ENCODE measurements around the gene SOX13.
"Not testable (repeated sequence)": the region's sequence is repeated elsewhere in the genome, so short reads cannot be mapped to it uniquely, and the experiment has no call there.

SOX13 gene

DNA sequence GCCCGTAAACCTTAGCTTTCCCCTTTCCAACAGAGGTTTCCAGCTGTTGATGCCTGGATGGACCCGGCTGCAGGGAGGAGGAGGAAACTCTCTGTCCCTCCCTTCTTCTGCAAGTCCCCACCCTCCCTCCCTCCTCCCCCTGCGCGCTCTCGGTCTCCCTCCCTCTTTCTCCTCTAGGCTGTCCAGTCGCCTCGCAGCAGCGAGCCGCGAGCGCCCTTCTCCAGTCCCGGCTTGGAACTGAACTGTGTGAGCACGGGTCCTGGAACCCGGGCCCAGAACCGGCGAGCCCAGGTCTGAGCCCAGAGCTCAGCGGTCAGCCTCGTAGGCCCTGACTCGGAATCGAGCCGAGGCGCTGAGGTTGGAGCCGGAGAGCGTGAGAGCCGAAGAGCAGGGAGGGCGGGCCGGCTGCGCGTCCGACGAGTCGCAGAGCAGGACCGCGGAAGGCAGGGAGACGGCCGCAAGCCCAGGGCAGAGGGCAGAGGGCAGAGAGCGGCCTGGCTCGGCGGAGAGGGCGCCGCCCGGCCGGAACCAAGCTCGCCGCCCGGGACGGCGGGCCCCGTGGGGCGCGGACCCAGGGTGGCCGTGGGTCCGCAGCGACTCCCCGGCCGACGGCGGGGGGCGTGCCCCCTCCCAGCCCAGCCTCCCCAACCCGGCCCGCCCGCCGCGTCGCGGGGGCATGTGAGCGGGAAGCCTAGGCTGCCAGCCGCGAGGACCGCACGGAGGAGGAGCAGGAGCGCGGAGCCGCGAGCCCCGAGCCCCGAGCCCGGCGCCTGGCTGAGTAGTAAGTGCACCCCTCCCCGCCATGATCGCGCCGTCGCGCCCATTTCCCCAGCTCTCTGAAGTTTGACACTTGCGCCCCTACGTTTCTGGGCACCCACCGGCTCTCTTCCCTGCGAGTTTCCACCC lies at the start of gene SOX13:
Gene SOX13, plus strand, starts transcription at position 185 of the 906 bp plus-strand sequence. CDS start 39,801 bp downstream, outside the sequence.
- DNase-seq: peak in 12 of 14 donors; percentile 60 to 87 (median 79)

DNA sequence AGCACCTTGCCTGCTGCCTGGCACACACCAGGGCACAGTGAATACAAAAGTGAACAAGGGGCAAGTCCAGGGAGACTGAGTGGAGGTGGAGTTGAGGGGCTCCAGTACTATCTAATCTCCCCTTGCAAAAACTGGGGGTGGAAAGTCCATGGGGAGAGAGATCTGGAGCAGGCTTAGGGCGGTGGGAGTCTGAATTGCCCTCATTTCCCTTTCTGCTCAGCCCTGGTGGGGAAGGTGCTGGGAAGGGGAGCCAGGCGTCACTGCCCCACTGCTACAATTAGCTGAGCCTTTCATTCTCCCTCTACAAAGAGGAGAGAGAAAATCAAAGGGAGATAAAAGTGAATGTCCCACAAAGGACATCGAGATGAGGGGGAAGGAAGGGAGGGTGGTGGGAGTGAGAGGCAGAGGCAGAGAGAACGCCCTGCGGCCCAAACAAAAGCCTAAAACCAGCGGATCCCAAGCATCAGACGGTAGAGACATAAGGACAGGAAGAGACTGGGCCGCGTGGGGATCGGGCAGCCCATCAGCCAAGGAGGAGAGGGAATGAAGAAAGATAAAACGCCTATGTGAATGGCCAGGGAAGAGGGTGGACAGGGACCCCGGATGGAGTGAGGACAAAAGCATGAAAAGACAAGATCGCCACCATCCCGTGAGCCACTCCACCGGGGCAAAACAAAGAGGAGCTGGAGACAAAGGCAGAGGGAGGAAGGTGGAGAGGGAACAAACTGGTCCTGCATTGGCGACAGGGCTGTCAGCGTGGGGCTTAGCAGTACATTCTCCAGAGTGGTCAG lies 46.8 kb upstream of the SOX13 start:
- DNase-seq: no peak

DNA sequence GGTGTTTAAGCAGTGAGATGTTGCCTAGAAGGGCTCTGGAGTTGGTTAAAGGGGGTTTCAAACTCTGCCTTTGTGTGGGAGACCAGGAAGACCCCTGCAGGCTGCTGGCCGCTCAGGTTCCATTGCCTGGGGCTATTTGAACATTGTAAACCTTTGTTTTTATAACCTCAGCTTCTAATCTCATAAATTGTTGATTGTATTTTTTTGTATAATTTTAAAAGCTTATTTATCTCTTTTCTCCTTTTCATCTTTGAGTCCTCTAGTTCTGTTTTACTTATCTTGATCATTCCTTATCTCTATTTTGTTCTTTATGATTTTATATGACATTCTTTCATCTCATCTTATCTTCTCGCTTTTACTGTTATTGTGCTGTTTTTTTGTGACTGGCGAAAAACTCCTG lies 45.5 kb upstream of the SOX13 start:
- DNase-seq: no peak

DNA sequence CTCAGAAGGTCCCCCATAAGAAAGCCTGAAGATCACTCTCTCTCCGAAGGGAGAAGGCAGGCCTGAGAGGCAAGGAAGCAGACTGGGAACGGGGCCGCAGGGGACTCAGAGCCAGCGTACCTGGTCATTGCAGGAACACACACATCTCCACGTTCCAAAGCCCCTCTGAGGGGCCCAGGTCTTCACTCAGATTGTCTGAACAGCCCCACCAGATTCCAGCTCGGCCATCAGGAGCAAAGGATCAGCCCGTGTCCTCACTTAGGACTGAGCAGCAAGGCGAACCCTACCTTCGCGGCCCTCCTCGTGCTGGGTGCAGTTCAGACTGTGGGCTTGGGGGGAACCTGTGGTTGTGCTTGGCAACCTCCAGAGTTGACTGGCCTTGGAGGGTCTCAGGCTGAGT lies 43.9 kb upstream of the SOX13 start:
- DNase-seq: no peak

DNA sequence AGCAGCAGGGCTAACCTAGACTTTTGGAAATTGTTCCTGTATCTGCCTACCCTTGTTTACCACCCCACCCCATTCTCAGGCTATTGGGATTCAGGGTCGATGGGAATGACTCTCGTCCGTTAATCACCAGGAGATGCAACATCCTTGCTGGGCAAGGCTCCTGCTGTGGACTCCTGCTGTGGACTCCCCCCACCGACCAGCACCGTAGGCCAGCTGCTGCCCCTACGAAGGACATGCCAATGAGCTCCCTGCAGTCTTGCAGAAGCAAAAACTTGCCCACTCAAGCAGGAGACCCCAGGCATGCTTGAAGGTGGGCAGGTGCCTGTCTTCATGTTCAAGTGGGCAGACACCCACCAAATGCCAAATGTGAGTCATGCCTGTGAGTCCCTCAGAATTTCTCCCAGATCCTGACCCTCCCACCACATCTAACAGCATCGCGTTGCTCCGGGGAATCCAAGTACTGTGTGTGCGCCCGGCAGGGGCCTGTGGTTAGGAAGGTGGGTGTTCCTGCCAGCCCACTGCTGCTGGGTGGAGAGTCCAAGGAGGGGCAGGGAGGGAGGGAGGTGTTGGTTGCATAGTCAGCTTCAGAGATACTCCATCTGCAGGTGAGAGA lies 41.7 kb upstream of the SOX13 start:
- no peak for DNase-seq

DNA sequence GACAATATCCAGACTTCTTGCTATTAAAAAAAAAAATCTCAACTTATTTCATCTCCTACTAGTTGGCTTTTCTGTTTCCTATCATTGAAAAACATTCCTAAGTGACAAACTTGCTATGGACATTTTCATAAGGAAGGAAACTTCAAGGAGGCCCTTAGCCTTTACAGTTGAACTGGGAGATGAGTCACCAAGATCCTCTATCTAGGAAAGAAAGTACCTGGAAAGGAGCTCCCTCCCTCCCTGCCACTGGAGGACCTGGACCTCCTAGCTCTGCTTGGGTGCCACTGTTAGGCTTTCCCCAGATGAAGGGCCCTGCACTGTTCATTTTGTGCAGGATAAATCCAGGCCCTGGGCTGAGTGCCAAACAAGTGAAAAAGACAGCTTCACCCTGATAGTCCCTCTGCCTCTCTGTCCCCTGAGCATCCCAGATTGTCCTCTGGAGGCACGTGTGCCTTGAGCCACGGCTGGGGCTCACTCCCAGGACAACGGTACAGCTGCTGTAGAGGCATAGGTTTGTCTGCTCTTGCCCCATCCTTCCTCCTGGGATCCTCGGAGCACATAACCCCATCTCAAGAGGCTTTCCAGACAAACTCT lies 40.2 kb upstream of the SOX13 start:
- DNase-seq: no peak

DNA sequence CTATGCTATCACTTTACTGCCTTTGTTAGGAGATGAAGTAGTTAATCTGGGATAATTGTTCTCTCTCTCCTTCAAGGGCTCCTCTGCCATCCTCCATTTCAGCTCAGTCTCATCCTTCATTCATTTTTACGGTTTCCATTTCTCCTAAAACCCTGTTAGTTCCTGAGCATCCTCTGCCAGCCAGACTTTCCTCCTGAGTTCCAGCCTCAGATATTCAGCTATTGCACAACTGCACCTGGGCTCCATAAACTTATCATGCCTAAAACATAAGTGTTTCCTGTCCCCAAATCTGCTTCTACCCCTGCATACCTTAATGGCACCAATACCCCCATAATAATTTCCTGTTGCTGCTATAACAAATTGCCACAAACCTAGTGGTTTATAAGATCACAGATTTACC lies 39.6 kb upstream of the SOX13 start:
- DNase-seq: no peak

DNA sequence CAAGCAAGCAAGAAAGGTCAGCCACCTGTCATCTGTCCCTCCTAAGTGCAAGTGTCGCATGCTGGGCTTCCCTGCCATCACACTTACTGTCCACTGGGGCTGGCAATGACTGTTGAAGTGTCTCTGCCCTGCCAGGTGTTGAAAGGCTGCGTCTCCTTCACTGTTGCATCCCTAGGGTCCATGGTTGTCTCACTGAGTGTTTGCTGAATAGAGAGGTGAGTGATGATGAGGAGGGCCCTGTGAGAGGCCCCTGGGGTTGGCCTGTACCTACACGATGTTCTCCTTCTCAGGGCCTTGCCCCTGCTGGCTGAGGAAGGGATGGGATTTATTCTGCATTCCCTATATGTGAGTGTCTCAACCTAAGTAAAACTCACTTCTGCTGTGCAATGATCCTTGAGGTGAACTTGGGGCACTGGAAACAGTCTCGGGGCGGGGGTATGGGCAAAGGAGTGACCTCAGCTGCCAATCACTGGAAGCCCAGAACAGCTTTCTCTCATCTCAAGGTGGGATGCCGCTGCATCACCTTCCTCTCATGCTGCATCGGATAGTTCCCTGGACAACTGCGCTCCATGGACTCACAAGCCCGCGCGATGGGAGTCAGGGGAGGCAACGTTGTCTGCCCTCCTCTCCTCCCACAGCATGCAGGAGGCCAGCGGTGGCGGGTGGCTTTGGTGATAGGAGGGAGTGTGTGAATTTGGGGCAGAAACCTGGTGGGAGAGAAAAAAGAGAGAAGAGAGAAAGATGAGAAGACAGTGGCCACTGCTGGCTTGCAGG lies 35.8 kb upstream of the SOX13 start:
- no peak for DNase-seq

DNA sequence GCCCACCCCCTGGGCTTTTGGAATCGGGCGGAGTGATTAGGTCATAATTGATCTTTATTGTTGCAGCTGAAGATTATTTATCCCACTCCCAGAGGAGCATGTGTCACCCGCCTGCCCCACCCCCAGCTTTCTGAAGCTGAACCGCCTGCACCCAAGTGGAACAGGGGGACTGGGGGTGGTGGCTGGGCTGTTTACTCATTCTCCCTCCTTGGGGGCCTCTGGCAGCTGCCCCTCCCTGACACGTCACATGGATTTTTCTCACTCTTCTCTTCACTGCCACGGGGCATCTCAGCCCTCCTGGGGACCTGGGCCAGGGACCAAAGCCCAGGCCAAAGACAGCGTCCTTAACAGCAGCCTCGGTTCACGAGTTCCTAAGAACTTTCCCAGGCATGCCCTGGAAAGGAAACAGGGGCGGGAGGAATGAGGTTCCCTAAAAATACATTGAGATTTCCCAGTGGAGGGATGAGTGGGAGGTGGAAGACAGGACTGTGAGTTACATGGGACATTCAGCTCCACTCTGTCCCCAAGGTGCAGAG lies 31.6 kb upstream of the SOX13 start:
- peak in 1 of 14 donors; percentile 27 for DNase-seq

DNA sequence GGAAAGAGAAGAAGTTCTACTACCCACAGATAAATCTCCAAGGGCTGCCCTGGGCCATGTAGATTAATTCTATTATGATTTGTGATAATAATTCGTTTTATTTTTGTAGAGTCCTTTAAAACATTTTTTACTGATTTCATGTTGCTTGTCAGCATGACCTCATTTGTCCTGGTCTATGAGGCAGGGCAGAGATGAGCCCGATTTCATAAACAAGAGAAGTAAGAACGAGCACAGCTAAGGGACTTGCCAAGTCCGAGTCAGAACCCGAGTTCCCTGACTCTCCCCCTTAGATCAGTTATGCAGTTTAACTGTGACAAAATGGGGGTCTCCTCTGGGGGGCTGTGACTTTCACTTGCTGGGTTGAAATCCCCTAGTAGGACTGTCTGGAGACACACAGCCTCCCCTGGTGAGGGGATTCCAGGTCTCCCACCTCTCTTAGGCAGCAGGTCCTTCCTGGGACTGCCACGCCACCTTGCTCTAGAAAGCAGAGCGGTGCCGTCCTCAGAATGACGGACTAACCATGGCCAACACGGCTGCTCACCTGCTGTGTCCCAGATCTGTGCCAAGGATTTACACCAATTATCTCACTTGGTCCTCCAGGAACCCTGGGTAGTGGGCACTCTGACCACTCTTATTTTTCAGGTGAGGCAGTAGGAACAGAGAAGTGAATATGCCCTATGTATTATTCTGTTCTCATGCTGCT lies 31.0 kb upstream of the SOX13 start:
- DNase-seq: peak in 1 of 14 donors; percentile 27

DNA sequence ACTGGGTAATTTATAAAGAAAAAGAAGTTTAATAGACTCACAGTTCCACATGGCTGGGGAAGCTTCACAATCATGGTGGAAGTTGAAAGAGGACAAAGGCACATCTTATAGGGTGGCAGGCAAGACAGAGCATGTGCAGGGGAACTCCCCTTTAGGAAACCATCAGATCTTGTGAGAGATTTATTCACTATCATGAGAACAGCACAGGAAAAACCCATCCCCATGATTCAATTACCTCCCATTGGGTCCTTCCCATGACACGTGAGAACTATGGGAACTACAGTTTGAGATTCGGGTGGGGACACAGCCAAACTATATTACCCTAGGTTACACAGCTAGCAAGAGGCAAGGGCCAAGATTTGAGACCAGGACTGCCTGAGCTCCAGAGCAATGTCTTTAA lies 30.4 kb upstream of the SOX13 start:
- no peak for DNase-seq

DNA sequence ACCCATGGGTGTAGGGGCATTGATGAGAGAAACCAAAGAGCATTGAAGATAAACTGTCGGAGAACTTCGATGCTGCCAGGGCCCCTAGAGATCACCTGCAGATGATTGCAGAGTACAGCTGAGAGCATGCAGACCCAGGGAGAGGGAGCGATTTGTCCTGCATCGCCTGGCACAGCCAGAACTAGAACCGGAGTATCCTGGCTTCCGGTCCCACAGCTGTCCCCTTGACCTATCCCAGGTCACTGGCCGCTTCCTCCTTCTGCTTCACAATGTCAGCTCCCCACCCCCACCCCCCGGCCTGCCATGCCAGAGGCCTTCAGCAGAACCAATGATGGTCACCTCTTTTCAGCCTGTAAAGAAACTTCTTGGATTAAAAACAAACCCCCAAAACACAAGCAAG lies 29.2 kb upstream of the SOX13 start:
- no peak for DNase-seq

DNA sequence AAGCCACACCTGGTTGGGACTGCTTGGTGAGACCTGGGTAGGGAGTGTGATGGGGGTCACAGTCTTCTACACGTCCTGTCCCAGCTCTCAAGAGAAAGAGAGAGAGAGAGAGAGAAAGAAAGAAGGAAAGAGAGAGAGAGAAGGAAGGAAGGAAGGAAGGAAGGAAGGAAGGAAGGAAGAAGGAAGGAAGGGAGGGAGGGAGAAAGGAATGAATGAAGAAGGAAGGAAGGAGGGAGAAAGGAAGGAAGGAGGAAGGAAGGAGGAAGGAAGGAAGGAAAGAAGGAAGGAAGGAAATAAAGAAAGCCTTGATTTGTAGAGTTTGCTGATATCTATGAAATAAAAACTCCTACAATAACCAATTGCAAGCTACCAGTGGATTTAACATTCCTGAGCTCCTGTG lies 28.5 kb upstream of the SOX13 start:
- DNase-seq: no peak

DNA sequence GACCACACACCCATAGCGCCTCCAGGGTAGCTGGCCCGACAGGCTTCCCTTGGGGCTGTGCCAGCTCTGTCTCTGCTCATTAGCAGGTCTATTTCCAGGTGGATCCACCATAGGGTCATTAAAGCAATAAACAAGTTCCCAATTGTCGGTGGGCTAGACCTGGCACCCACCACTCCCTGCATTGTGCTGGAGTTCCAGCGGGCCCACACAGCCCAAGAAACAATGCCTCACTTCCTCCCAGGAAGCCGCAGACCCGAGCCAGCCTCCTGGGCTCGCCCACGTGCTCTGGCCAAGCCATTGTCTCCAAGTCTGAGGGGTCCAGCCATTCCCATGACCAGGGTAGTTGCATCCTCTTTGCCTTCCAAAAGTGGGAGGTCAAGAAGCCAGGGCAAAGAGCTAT lies 27.5 kb upstream of the SOX13 start:
- DNase-seq: no peak

DNA sequence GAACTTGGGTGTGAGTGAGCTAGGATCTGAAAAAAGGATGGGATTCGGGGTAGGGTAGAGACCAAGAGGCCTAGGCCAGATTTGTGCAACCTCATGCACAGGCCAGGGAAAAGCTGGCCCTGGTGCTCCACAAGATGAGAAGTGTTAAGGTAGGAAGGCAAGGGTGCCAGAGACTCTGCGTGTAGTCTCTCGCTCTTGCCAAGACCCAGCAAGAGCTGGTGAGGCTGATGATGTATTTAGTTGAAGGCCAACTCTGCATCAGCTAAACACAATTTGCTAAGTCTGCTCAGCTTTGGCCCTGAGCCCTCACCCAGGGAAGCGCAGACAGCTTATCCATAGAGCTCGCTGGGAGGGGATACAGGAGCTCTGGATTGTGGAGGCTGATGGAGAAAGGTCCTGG lies 26.6 kb upstream of the SOX13 start:
- DNase-seq: peak in 2 of 14 donors; percentile 20 to 95

DNA sequence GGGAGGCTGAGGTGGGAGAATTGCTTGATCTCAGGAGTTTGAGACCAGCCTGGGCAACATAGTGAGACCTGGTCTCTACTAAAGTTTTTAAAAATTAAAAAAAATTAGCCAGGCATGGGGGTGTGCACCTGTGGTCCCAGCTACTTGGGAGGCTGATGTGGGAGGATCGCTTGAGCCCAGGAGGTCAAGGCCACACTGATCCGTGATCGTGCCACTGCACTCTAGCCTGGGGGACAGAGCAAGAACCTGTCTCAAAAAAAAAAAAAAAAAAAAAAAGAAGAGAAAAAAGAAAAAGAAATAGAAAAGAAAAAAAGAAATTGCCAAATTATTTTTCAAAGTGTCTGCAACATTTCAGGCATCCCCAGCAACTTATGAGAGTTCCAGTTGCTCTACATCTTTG lies 24.1 kb upstream of the SOX13 start:
- not testable (repeated sequence) for DNase-seq

DNA sequence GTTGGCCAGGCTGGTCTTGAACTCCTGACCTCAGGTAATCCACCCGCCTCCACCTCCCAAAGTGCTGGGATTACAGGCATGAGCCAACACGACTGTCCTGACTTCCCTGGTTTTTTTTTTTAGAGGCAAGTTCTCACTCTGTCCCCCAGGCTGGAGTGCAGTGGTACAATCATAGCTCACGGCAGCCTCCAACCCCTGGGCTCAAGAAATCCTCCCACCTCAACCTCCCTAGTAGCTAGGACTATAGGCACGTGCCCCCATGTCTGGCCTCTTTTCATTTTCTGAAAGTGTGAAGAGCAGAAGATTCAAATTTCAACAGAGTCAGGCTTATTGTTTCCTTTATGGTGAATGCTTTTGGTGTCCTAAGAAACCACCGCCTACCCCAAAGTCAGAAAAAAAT lies 21.7 kb upstream of the SOX13 start:
- DNase-seq: no peak

DNA sequence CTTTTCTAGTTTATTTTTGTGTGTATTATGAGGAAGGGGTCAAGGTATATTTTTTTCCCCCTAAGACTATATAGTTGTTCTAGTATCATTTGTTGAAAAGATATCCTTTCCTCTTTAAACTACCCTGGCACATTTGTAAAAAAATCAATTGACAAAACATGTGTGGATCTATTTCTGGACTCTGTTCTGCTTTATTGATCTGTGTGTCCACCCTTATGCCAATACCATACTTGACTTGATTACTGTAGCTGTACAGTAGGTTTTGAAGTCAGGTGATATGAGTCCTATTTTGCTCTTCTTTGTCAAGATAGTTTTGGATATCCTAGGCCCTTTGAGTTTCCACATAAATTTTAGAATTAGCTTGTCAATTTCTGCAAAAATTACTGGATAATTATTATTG lies 21.2 kb upstream of the SOX13 start:
- no peak for DNase-seq

DNA sequence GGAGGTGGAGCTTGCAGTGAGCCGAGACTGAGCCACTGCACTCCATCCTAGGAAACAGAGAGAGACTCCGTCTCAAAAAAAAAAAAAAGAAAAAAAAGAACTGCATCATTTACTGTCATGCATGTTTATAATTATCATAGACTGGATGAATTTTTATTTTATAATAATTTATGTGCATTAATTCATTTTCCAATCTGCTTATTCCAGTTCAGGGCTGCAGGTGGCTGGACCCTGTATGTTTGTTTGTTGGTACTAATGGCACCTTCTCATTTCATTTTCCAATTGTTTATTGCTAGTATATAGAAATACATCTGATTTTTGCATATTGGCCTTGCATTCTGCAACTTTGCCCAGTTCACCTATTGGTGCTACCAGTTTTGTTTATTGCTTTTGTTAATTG lies 19.0 kb upstream of the SOX13 start:
- DNase-seq: no peak

DNA sequence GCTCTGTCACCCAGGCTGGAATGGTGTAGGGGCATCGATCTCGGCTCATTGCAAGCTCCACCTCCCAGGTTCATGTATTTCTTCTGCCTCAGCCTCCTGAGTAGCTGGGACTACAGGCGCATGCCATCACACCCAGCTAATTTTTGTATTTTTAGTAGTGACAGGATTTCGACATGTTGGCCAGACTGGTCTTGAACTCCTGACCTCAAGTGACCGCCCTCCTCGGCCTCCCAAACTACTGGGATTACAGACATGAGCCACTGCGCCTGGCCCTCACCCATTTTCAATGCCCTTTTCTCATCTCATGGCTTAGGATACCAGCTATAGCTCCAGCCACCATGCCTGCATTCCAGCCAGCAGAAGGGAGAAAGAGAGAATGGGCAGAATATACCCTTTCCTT lies 12.9 kb upstream of the SOX13 start:
- no peak for DNase-seq

DNA sequence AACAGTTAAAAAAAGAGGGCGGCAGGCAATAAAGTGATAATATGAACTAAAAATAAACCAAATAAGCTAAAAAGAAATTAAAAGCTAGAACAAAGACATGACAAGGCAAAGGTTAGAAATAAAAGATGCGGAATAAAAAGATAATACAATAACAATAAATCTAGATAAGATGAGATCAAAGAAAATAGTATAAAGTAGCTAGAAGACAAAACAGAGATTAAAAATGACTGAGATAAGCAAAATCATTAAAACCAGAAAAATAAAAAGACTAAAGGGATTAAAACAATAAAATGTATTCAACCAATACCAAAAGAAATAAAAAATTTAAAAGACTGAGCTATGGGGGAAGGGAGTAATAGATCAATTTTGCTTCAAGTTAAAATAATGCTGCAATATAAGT lies 10.8 kb upstream of the SOX13 start:
- DNase-seq: no peak

Data from C1 segment of cervical spinal cord (tissue), 14 donors.